ENCODE data around the gene ARAP1.

Gene ARAP1

GRCh38 chr11:72704783-72705265, 47.4 kb downstream of the ARAP1 start:
- Mint-ChIP-seq H3K9me3 (no peaks in the 10 kb centered on the region), H3K27me3 (no peaks in the 10 kb centered on the region), H3K4me1 (ENCODE audit: low read depth) (no peaks in the 10 kb centered on the region), H3K27ac (no peak overlapping the region), H3K36me3 (ENCODE audit: low read depth) (peaks cover 53% of the 10 kb centered on the region), H3K4me3 (no peak overlapping the region)

- H3K27me3 Mint-ChIP-seq, result no peaks in the 10 kb centered on the region
- no peak overlapping the region for H3K4me3 Mint-ChIP-seq
- H3K9me3 Mint-ChIP-seq, result no peaks in the 10 kb centered on the region
- H3K4me1 Mint-ChIP-seq (ENCODE audit: low read depth), result no peaks in the 10 kb centered on the region
- no peak overlapping the region for H3K27ac Mint-ChIP-seq
- peaks cover 50% of the 10 kb centered on the region for H3K36me3 Mint-ChIP-seq (ENCODE audit: low read depth)
Measured at GRCh38 chr11:72704028-72704782, 48.0 kb downstream of the ARAP1 start.

GRCh38 chr11:72703267-72704008, 48.8 kb downstream of the ARAP1 start:
- H3K36me3 Mint-ChIP-seq (ENCODE audit: low read depth), result peaks cover 44% of the 10 kb centered on the region
- no peaks in the 10 kb centered on the region for H3K4me1 Mint-ChIP-seq (ENCODE audit: low read depth)
- H3K27me3 Mint-ChIP-seq, result no peaks in the 10 kb centered on the region
- no peak overlapping the region for H3K27ac Mint-ChIP-seq
- H3K9me3 Mint-ChIP-seq, result no peaks in the 10 kb centered on the region
- H3K4me3 Mint-ChIP-seq, result no peak overlapping the region

- Mint-ChIP-seq H3K9me3 (no peaks in the 10 kb centered on the region), H3K27me3 (no peaks in the 10 kb centered on the region), H3K4me3 (no peak overlapping the region), H3K27ac (no peak overlapping the region), H3K4me1 (ENCODE audit: low read depth) (no peaks in the 10 kb centered on the region), H3K36me3 (ENCODE audit: low read depth) (peaks cover 39% of the 10 kb centered on the region)
Measured at GRCh38 chr11:72702577-72703241, 49.5 kb downstream of the ARAP1 start.

- H3K27me3 Mint-ChIP-seq, result no peaks in the 10 kb centered on the region
- no peaks in the 10 kb centered on the region for H3K9me3 Mint-ChIP-seq
- no peak overlapping the region for H3K4me3 Mint-ChIP-seq
- no peak overlapping the region for H3K27ac Mint-ChIP-seq
- H3K36me3 Mint-ChIP-seq (ENCODE audit: low read depth), result peaks cover 34% of the 10 kb centered on the region
- no peaks in the 10 kb centered on the region for H3K4me1 Mint-ChIP-seq (ENCODE audit: low read depth)
Measured at GRCh38 chr11:72702096-72702495, 50.1 kb downstream of the ARAP1 start.

GRCh38 chr11:72701466-72701865, 50.7 kb downstream of the ARAP1 start:
- Mint-ChIP-seq H3K27ac (no peak overlapping the region), H3K27me3 (no peaks in the 10 kb centered on the region), H3K9me3 (no peaks in the 10 kb centered on the region), H3K4me1 (ENCODE audit: low read depth) (no peaks in the 10 kb centered on the region), H3K4me3 (no peak overlapping the region), H3K36me3 (ENCODE audit: low read depth) (peaks cover 28% of the 10 kb centered on the region)

GRCh38 chr11:72700146-72700545, 52.1 kb downstream of the ARAP1 start:
- Mint-ChIP-seq H3K36me3 (ENCODE audit: low read depth) (peaks cover 17% of the 10 kb centered on the region), H3K27me3 (no peaks in the 10 kb centered on the region), H3K4me1 (ENCODE audit: low read depth) (no peaks in the 10 kb centered on the region), H3K27ac (no peak overlapping the region), H3K4me3 (no peak overlapping the region), H3K9me3 (no peaks in the 10 kb centered on the region)

GRCh38 chr11:72697814-72698213, 54.4 kb downstream of the ARAP1 start:
- H3K4me3 Mint-ChIP-seq, result no peak overlapping the region
- H3K9me3 Mint-ChIP-seq, result no peaks in the 10 kb centered on the region
- H3K27me3 Mint-ChIP-seq, result no peaks in the 10 kb centered on the region
- no peak overlapping the region for H3K27ac Mint-ChIP-seq
- peaks cover 31% of the 10 kb centered on the region for H3K36me3 Mint-ChIP-seq (ENCODE audit: low read depth)
- H3K4me1 Mint-ChIP-seq (ENCODE audit: low read depth), result no peaks in the 10 kb centered on the region

- H3K9me3 Mint-ChIP-seq, result no peaks in the 10 kb centered on the region
- H3K27ac Mint-ChIP-seq, result no peak overlapping the region
- H3K27me3 Mint-ChIP-seq, result no peaks in the 10 kb centered on the region
- peaks cover 38% of the 10 kb centered on the region for H3K36me3 Mint-ChIP-seq (ENCODE audit: low read depth)
- no peak overlapping the region for H3K4me3 Mint-ChIP-seq
- H3K4me1 Mint-ChIP-seq (ENCODE audit: low read depth), result no peaks in the 10 kb centered on the region
Measured at GRCh38 chr11:72696866-72697700, 55.1 kb downstream of the ARAP1 start.

GRCh38 chr11:72695354-72695753, 56.9 kb downstream of the ARAP1 start:
- no peaks in the 10 kb centered on the region for H3K9me3 Mint-ChIP-seq
- peaks cover 28% of the 10 kb centered on the region for H3K36me3 Mint-ChIP-seq (ENCODE audit: low read depth)
- no peak overlapping the region for H3K27ac Mint-ChIP-seq
- no peaks in the 10 kb centered on the region for H3K4me1 Mint-ChIP-seq (ENCODE audit: low read depth)
- H3K27me3 Mint-ChIP-seq, result no peaks in the 10 kb centered on the region
- no peak overlapping the region for H3K4me3 Mint-ChIP-seq

- H3K27me3 Mint-ChIP-seq, result no peaks in the 10 kb centered on the region
- no peaks in the 10 kb centered on the region for H3K4me1 Mint-ChIP-seq (ENCODE audit: low read depth)
- peaks cover 22% of the 10 kb centered on the region for H3K36me3 Mint-ChIP-seq (ENCODE audit: low read depth)
- no peak overlapping the region for H3K27ac Mint-ChIP-seq
- no peaks in the 10 kb centered on the region for H3K9me3 Mint-ChIP-seq
- no peak overlapping the region for H3K4me3 Mint-ChIP-seq
Measured at GRCh38 chr11:72693271-72693968, 58.8 kb downstream of the ARAP1 start.

GRCh38 chr11:72692498-72693237, 59.5 kb downstream of the ARAP1 start:
- H3K4me3 Mint-ChIP-seq, result no peak overlapping the region
- no peaks in the 10 kb centered on the region for H3K9me3 Mint-ChIP-seq
- no peaks in the 10 kb centered on the region for H3K27me3 Mint-ChIP-seq
- peaks cover 29% of the 10 kb centered on the region for H3K36me3 Mint-ChIP-seq (ENCODE audit: low read depth)
- no peak overlapping the region for H3K27ac Mint-ChIP-seq
- no peaks in the 10 kb centered on the region for H3K4me1 Mint-ChIP-seq (ENCODE audit: low read depth)

- H3K9me3 Mint-ChIP-seq, result no peaks in the 10 kb centered on the region
- H3K27ac Mint-ChIP-seq, result no peak overlapping the region
- peaks cover 20% of the 10 kb centered on the region for H3K4me1 Mint-ChIP-seq (ENCODE audit: low read depth)
- H3K4me3 Mint-ChIP-seq, result no peak overlapping the region
- H3K27me3 Mint-ChIP-seq, result no peaks in the 10 kb centered on the region
- peaks cover 33% of the 10 kb centered on the region for H3K36me3 Mint-ChIP-seq (ENCODE audit: low read depth)
Measured at GRCh38 chr11:72690166-72690565, 62.0 kb downstream of the ARAP1 start.
